Hindlimb muscle (tissue), 1 donor: ENCODE results near the gene CCZ1. TPM values are rescaled to one million over a fixed set of nuclear protein-coding genes. Genes with fewer than 3 reads are reported as not detected.
"Not testable (repeated sequence)": the region's sequence is repeated elsewhere in the genome, so short reads cannot be mapped to it uniquely, and the experiment has no call there.

Experiments used
- DNase-seq: peaks from one replicate; pipeline ENCODE4 v3.0.0-alpha.2; 2013
- polyA plus RNA-seq: library from polyadenylated mRNA; unstranded; fragments of 120-200 nt; gene quantifications from one replicate; pipeline ENCODE4 v1.2.1, GENCODE V29; 2013; ENCODE audit not compliant: insufficient read length

CCZ1 gene
- polyA plus RNA-seq, 1 donor = 55.4 TPM

DNA sequence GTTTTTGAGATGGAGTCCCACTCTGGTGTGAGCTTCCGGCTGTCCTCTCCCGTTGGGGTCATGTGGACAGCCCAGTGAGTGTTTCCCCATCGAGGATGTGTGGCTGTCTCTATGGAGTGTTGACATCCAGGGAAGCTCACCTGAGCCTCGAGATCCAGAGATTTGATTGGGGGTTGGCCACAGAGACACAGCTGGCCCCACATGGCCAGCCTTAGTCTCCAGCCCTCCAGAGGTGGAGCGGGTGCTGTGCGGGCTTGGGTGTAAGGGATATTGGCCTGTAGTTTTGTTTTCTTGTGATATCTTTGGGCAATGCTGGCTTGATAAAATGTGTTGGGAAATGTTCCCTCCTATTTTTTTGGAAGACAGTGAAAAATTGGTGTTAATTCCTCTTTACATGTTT lies 18.0 kb downstream of the CCZ1 start:
- not testable (repeated sequence) for DNase-seq

DNA sequence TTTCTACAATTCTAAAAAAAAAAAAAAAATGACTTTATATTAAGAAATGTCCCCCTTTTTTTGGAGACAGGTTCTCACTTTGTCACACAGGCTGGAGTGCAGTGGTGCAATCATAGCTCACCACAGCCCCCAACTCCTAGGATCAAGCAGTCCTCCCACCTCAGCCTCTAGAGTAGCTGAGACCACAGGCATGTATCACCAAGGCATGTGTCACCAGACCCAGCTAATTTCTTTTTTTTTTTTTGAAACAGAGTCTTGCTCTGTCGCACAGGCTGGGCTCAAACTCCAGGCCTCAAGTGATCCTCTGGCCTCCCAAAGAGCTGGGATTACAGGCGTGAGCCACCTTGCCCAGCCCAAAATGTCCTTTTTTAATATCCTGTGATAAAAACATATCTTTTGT lies 25.6 kb downstream of the CCZ1 start:
- DNase-seq = not testable (repeated sequence)

DNA sequence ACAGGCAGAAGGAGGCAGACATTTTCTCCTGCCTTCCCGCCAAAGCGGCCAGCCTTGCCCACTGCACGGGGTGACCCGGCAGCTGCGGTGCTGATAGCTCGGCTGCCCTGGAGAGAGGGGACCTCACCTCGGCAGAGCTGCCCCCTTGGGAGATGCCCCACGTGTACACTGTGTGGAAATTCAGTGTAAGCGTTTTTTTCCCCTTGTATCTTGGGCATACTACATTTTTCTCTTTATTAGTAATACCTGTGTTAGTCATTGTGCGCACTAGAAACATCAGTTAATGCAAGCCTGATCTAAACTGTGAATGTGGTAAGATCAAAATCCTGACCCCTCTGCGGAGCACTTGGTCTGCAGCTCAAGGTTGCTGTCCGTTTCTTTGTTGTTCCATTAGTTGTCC lies 26.1 kb downstream of the CCZ1 start:
- not testable (repeated sequence) for DNase-seq

DNA sequence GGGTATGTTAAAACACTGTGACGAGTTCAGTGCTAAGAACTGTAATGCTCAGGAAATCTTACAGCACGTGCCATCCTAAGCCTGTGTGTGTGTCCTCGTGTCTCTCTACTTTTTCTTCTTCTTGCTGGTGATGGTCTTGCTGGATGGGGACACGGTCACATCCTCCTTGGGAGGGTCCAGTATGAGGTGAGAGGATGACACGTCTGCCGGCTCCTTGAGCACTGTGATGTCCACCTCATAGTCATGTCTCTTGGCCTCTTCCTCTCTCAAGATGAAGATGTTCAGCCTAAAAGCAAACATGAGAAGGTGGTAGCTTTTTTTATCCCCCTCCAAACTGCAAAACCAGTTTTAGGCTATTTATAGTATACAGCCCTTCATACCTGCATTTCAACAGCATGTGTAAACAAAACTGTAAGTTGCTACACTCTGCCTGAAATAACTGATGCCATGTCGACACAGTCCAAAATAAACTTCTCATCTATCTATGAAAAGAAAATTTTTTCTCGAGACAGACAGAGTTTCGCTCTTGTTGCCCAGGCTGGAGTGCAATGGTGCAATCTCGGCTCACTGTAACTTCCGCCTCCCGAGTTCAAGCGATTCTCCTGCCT lies 27.8 kb downstream of the CCZ1 start:
- not testable (repeated sequence) for DNase-seq

DNA sequence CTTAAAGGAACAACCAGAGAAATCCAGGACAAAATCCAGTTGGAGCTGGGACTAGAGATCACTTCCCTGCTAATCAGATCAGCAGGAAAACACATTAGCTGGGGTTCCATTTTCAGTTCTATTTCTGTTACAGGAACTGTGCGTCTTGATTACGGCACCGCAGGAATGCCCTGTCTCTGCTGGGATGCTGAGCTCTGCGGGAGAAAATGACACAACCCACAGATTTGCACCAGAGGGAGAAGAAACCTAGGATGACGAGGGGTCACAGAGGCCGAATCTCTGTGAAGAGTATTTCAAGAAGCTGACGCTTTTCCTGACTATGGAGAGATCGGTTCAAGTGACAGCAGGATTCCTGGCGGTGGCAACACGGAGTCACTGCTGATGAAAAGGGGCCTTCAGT lies 31.8 kb downstream of the CCZ1 start:
- DNase-seq = not testable (repeated sequence)

DNA sequence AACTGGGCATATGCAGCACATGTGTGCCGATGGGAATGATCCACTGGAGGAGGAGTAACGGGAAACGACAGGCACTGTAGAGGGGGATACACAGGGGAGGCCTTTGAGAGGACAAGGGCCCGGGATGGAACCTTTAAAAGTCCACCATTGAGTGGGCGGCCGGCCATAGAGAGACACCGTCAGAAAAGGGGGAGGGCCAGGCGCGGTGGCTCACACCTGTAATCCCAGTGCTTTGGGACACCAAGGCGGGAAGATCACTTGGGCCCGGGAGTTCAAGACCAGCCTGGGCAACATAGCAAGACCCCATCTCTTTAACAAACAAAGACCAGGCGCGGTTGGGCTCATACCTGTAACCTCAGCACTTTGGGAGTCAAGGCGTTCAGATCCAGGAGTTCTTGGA lies 32.7 kb downstream of the CCZ1 start:
- peak; percentile 0 for DNase-seq

DNA sequence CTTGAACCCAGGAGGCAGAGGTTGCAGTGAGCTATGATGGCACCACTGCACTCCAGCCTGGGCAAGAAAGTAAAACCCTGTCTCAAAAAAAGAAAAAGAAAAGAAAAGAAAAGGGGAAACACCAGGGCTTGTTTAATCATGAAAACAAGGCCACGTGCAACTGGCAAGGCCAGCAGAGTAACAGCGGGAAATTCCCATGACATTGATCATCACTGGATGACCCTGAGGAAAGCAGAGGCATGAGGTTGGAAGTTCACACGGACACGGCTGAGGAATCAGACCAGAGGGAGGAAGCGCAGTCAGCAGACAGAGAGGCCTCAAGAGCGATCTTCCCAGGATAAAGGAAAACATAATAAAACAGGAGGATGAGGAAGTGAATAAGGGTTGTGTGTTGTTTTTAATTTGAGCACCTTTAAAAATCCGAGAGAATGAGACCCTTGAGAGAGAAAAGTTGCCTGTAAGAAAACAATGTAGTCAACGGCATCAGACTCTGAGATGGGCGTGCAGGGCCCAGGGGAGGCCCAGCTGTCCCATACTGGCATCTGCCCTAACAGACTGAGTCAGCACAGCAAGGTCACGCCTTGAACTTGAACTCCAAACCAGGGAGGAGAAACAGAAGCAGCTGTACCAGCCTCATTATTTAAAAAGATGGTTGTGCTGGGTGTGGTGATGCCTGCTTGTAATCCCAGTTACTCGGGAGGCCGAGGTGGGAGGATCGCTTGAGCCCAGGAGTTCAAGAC lies 33.5 kb downstream of the CCZ1 start:
- not testable (repeated sequence) for DNase-seq

DNA sequence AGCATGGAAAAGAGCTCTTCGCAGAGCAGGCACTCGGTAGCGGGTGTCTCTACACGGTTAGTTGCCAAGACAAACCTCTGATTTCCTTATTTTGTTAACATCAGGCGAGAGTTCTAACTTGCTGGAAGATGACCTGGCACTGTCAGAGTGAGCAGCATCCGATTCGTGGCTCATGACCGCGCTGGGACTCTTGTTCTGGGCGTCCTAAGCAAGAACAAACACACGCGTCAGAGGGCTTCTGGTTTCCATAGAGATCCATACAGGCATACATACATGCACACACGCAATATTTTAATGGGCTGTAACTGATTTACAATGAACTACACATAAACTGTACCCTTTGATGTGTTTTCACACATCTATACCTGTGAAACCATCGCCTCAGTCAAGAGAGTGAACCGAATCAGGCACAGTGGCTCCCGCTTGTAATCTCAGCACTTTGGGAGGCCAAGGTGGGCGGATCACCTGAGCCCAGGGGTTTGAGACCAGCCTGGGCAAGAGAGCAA lies 36.5 kb downstream of the CCZ1 start:
- not testable (repeated sequence) for DNase-seq

DNA sequence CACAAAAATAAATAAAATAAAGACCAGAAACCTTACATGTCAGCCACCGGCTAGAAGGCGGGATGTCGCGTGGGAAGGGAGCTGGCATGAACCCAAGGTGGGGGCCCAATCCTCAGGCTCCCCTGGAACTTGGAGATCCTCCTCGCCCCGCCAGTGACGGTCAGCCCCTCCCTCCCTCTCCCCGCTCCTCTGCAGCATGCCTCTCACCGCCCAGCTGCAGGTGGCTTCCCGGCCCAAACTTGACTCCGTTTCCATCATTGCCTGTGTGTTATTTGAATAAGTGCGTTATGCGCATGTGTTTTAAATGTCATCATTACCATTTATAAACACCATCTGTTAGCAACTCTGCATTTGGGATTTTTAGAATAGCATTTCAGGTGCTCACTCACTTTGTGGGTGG lies 64.7 kb downstream of the CCZ1 start:
- not testable (repeated sequence) for DNase-seq

DNA sequence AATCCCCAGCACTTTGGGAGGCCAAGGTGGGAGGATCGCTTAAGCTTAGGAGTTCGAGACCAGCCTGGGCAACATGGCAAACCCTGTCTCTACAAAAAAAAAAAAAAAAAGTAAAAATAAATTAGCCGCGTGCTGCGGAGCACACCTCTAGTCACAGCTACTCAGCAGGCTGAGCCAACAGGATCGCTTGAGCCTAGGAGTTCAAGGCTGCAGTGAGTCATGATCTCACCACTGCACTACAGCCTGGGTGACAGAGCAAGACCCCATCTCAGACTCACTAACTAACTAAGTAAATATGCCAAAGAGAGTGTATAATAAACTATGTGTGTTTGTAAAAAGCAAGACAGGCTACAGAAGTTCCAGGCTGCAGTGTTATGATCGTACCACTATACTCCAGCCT lies 65.3 kb downstream of the CCZ1 start:
- DNase-seq = not testable (repeated sequence)

DNA sequence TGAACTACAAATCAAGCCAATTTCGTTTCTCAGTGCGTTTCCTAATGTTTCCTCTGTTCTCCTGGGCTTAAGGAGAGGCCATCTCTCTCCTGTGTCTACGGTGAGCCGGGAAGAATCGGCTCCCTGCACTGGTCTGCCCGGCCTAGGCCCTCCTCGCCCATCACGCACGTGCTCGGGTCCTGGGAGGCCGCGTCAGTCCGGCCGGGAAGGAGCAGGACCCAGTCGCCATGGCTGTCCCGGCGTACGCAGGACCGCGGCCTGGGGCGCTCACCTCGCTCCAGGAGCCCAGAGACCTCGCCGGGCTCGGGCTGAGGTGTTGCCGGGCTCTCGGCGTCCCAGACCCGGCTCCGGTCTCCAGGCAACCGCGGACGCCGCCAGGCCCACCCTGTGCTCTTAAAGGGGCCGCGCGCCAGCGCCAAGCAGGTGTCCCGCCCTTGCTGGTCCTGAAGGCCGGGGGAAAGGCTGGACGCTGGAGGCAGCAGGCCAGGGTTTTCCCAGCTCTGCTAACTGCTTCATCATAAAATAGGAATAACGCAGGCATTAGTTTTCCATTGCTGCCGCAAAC lies 71.9 kb downstream of the CCZ1 start, which contains the start of gene RSPH10B:
RSPH10B (minus strand) TSS at position 343 of the 565 bp plus-strand sequence. CDS start 3,573 bp downstream, outside the sequence.
- DNase-seq = not testable (repeated sequence)

DNA sequence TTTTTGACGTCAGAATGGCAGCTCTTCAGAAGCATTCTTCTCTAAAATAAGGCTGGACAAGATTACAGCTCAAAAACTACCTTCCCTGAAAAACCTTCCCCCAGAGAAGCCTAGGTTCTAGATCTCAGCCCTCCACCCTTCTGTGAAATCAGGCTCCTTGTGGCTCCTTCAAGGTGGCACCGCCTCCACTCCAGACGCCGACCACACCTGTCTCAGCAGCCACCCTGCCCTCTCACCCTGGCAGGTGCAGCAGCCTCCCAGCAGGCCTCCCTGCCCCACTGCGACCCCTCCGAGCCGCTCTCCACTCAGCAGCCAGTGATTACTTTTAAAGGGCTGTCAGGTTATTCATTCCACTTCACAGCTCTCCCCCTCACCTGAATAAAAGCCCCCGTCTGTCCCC lies 75.0 kb downstream of the CCZ1 start:
- DNase-seq = not testable (repeated sequence)

Other genes with a start within 250 kb of the CCZ1 start
- 28.5 TPM for gene RNF216, start 117.1 kb upstream of the CCZ1 start, polyA plus RNA-seq
- gene OCM, start 17.9 kb upstream of the CCZ1 start, polyA plus RNA-seq = not detected
- 0.36 TPM for gene RSPH10B, start 72.0 kb downstream of the CCZ1 start, polyA plus RNA-seq
- gene PMS2, start 110.3 kb downstream of the CCZ1 start, polyA plus RNA-seq = 10.6 TPM
- gene AIMP2, start 110.5 kb downstream of the CCZ1 start, polyA plus RNA-seq = 30.3 TPM
- gene ANKRD61, start 132.6 kb downstream of the CCZ1 start, polyA plus RNA-seq = 1.7 TPM
- 43.9 TPM for gene EIF2AK1, start 160.4 kb downstream of the CCZ1 start, polyA plus RNA-seq
- gene USP42, start 206.2 kb downstream of the CCZ1 start, polyA plus RNA-seq = 9.3 TPM